CD4-positive, alpha-beta T cell treated with Interferon gamma for 1 hour (primary cell): ENCODE results near the gene PAK3.

ENCODE experiments used
- DNase-seq: peaks from one replicate; pipeline ENCODE4 v3.0.0-alpha.2; 2020

PAK3 gene

DNA sequence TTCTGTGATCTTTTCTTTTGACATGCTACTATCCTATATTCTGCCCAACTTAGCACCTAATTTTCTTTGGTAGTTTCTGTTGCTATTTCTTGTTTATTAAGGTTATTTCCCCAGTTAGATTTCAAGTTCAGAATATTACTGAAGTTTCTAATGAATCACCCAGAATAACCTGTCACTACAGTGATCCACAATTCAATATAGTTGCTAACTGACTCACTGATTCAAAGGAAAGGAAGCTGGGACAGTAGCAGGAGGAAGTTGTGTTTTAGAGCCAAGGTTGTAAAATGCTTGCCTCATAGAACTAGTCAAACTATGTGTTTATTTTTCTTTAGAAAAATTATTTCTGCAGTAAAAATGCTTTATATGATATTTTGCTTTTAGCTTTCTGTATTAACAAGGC, 37.4 kb downstream of the PAK3 start:
- no peak for DNase-seq

DNA sequence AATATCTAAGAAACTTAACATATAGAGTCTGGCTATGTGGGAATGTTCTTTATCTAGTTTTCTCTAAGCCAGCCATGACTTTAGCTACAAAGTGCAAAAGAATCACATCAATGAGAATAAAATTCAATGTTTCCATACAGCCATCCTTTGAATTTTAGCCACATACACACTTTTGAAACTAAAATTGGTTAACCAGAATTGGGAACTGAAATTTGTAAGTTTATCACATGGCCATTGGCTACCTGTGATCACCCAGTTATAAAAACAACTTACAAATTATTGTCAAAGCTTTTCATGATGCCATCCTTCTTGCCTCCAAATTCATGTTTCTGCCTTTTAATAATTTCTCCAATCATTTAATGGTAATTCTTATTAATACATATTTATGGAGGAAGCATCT, 49.9 kb downstream of the PAK3 start:
- DNase-seq: no peak

DNA sequence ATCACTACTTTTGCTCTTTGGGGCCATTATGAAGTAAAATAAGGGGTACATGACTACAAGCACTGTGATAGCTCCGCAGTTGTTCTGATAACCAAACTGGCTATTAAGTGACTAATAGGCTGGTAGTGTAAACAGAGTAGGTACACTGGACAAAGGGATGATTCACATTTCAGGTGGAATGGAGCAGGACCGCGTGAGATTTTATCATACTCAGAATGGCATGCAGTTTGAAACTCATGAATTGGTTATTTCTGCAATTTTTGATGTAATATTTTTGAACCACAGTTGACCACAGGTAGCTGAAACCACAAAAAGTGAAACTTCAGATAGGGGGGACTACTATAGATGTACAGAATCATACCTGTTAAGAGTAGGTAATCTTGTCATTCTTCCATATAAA, 55.8 kb downstream of the PAK3 start:
- no peak for DNase-seq

DNA sequence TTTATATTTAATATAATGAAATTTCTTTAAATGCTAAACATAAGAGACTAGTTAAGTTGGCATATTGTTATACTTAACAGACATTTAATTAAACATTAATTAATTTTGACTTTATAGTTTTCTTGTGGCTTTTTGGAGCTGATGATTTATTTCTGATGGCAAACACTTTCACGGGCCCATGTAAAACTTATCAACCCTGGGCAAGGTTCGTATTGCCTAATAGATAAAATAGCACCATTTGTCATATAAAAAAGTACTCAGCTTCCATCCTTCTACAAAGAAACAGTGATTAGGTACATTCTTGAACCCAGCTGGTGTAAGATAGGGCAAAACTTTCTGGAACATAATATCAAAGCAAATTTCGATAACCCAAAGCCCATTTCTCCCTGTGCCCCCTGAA, 63.2 kb downstream of the PAK3 start:
- DNase-seq: no peak

DNA sequence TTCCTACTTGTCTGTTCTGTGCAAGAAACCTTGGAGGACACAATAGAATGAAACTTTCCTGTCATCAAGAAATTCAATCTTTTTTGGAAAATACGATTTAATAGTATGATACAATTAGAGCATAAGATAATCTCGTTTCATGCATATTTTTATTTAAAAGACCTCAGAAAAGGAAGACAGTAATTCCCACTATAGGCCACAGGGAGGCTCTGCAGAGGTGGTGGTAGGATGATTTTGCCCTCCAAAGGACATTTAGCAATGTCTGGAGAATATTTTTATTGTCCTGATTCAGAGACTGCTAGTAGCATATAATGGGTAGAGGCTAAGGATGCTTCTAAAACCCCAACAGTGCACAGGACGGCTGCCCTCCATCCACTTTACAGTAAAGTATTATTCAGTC, 68.7 kb downstream of the PAK3 start:
- DNase-seq: no peak

DNA sequence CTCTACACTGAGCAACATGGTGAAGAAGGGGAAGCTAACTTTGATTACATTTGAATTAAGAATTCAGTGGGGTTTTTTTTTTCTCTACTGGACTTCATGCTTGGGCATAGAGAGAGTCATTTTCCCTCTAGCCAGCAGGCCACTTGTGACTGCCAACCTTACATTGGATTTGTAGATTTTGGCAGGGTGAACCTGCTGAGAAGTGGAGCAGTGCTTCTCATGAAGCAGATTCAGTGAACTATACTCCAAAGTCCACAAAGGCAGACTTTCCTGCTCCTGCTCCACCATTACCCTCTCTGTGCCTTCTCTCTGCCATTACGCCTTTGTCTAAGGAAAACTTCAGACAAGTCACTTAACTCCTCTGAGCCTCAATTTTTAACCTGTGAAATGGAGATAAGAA, 69.9 kb downstream of the PAK3 start:
- no peak for DNase-seq

DNA sequence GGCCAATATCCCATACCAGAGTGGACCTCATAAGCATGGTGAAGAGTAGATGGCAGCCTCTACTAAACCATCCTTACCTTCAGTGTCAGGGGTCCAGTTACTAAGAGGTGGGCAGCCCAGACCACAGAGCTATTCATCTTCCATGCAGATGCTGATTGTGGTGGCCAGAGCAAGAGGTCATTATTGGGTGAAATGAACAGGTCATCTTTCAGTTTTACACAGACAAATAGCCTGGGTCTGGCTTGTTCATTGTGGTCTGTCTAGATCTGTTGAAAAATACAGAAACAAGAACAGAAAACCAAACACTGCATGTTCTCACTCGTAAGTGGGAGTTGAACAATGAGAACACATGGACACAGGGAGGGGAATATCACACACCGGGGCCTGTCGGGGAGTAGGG, 71.3 kb downstream of the PAK3 start:
- no peak for DNase-seq

DNA sequence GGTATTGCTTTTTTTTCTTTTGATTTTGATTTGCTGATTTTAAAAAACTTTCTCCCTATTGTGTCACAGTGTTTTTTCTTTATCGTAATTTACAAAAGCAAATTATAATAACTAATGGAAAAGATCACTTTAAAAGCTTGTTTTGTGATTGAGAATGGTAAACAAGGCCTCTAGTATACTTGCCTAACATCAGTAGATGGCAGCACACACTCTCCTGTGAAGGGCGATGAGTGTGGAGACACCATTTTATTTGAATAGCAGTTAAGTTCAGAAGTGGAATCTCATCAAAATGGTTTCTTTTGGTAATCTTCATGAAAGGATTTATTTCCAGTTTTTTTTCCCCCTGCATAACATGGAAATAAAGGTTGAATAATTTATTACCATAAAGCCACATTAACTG, 72.3 kb downstream of the PAK3 start:
- no peak for DNase-seq

DNA sequence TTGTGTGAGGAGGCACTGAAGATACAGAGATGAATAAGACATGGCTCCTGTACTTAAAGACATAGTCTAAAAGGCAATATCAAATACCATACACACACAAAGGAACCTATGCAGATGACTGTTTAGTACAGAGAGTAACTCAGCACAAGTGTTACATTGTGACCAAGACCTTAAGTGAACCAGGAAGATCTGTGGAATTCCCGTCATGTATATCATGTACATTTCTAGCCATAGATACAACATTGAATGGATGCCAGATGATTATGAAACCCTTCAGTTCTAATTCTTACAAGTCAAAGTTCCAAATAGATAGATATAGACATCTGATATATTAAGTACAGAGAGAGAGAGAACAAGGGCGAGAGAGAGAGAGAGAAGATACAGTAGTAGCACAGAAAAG, 73.2 kb downstream of the PAK3 start:
- no peak for DNase-seq

DNA sequence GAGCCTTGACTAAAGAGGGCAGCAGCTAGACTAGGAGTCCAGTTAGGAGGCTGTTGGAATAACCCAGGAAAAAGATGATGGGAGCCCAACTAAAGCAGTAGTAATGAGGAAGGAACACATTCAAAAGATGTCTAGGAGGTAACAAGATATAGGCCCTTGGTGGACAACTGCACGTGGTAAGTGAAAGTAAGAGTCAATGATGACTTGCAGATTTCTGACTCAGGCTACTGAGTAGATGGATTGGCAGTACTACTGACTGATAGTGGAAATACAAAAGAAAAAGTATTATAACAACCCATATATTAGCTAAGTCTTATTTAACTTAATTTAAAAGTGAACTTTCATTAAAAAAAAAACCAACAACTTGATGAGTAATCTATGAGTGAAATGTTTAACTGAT, 74.0 kb downstream of the PAK3 start:
- no peak for DNase-seq

DNA sequence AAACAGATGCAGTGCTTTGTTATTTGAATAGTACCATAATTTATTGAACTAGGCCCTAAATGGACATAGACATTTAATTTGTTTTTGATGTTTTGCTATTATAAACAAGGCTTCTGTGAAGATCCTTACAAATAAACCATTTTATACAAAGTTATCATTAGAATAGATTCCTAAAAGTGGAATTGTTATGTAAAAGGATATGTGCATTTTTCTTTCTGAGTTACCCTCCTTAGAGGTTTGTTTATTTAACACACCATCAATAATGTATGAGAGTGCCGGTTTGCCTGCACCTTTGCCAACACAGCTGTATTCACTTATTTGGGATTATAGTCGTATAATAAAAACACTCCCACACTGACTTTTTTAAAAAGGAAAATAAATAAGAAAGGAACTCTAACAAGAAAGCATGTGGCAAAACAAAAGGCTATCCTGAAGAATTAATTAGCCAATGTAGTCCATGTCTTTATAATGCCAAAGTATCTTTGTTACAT, 84.8 kb downstream of the PAK3 start:
- DNase-seq: no peak

DNA sequence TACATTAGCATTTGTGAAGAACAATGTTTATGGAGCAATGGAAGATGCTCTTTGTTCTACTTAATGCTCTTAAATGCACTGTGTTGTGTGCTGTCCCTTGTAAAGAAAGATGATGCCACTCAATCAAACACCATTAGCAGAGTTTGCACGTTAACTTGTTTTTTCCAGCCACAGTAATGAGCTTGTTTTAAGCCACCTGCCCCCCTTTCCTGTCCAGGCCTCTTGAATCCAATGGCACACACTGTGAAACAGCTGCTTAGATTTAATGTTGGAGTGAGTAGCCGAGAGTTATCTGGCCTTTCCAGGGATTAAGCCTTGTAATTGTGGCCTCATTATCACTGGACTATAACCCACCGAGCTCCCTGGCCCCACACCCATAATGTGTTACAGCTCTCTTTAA, 86.0 kb downstream of the PAK3 start:
- no peak for DNase-seq

DNA sequence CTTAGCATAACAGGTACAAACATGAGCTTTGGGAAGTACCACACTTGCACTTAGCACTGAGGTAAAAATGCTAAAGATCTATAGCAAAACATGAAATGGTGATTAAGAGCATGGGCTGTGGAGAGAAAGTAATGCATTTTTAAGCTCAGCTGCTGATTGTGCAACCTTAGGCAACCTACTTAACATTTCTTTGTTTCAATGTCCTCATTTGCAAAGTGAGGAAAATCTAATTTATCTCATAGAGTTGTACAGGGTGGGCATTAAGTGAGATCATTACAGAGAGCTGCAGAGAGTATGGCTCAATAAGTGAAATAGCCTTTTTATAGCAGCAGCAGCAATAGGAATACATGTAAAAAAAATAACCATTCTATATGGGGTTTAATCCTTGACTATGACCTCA, 87.0 kb downstream of the PAK3 start:
- DNase-seq: no peak

DNA sequence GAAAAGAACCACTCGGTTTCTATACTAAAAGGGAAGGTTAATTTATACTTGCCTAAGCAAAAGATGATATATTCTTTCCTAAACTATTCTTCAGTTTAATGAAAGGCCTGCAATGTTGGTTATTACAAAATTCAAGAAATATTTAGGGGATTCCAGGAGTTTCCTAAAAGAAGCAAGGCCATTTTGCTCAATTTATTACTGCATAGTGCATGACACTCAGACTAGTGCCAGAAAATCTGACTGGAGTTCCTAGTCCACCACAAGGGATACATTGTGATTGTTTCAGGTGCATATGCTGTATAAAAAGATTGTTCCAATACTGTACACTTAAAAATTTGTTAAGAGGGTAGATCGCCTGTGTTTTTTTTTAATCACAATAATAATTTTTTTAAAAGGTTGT, 95.6 kb downstream of the PAK3 start:
- DNase-seq: no peak

DNA sequence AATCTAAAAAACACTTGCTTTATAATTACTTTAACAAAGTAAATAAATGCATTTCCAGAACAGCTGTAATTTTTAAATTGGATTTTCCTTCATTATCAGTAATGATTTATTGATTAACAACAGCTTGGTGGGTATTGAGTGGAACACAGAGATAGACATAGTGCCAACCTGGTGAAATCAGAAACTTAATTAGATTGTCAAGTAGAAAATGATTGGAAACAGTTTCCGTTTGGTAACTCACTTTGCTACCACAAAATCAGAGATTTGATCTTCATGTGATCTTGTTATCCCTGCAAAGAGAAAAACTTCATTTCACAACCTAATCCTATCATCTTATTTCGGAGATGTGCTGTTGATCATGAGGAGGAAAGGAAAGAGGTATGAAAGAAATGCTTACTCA, 103.5 kb downstream of the PAK3 start:
- DNase-seq: no peak

DNA sequence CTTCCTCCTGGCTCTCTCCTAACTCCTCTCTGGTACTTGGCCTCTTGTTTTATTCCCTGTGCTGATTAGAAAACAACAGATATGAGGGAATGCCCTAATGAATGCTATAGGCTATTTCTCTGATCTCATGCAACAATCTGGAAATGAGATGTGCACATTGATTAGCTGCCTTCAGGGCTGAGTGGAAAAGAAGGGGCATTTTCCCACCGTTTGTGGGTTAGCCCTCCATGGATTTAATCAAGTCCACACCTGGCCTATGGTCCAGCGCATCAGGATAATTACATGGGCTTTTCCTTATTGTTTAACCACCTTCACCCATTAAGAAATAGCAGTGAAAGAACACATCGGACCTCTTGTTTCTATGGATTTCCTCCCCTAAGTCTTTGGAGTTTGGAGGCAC, 104.3 kb downstream of the PAK3 start:
- DNase-seq: no peak

DNA sequence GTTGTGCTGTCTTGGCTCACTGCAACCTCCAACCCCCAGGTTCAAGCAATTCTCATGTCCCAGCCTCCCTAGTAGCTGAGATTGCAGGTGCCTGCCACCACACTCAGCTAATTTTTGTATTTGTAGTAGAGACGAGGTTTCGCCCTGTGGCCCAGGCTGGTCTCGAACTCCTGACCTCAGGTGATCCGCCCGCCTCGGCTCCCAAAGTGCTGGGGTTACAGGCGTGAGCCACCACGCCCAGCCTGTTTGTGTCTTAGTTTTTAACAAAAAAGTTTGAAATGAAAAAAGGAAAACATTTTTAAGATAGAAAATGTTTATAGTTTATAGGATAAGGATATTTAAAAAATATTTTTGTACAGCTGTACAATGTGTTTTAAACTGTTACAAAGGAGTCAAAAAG, 111.9 kb downstream of the PAK3 start:
- DNase-seq: no peak

DNA sequence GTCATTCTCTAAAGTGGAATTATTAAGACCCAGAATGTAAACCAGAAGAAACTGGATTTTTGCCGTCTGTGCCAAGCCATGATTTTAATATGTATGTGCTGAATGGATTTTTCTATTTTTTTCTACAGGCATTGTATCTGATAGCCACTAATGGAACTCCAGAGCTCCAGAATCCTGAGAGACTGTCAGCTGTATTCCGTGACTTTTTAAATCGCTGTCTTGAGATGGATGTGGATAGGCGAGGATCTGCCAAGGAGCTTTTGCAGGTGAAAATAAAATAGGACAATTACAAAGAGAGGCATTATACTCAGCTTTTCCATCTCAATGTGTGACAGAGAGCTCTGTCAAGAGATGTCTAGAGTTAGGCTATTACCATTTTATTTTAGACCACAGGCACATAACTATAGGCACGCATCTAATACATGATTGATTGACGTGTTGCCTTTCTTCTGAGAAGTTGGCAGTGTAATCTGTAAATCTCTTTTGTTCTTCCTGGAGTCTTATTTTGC, 120.4 kb downstream of the PAK3 start:
- DNase-seq: no peak

DNA sequence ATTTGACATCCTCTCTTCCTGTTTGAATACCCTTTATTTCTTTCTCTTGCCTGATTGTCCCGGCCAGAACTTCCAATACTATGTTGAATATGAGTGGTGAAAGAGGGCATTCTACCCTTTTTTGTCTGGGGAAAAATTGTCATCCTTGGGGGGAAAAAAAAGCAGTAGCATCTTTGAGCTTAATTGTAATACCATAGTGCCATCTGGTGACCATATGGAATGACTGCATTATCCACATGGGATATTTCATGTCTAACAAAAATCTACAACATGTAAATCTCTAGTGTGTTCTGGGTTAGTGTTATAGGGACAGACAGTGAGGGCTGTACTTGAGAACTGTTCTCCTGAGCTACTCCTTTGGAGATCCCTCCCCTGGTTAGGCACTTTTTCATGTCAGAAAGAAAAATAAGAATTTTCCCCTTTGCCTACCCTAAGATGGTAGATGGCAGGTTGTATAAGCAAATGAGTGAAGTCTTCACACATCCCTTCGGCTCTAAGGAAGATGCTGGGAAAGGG, 148.3 kb downstream of the PAK3 start:
- no peak for DNase-seq

DNA sequence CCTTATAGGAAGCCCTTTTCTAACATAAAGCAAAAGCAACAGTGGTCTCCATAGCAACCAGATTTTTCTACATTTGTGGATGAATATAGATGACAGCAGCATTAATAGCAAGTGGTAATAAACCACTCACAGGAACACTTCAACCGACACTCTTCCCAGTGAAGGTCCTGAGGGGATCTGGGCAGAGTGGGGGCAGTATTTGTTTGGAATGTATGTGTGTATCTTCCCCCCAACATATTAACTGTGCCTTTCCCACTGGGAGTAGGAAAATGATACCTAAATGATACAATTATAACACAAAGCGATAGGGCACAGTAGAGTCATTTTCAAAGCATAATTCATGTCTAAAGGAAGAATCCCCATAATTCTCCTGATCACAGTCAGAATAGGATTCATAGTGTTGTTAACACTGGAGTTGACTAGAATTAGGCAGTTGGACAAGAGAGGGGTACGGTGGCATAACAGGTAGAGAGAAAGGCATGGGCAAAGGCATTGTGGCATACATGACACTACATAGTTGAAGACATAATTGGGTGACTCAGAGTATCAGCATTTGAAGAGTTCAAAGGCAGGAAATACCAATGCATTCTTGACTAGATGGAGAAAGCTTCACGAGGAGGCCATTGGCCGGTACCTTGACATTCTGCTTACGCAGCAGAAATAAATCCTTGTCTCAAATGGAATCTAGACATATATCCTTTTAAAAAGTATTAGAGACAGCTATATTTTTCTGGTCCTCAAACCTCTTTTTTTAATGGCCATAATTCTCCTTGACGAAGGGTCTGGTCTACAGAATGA, 159.1 kb downstream of the PAK3 start:
- no peak for DNase-seq

DNA sequence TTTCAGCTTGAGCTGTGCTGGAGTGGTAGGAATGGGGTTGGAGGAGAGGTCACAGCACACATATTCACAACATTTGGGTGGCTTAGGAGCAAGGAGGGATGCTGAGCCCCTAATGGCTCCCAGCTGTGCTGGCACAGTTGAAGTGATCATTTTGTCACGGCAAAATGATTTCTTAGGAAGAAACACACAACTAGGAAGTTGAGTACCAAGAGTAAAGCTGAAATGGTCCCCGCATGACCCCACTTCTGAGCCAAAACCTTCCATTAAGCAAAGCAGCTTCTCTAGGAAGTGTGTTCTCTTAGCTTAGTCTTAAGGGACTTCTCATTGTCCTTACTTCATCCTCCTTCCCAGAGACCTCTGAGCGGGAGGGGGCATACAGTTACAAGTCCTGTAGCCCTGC, 161.7 kb downstream of the PAK3 start:
- no peak for DNase-seq

DNA sequence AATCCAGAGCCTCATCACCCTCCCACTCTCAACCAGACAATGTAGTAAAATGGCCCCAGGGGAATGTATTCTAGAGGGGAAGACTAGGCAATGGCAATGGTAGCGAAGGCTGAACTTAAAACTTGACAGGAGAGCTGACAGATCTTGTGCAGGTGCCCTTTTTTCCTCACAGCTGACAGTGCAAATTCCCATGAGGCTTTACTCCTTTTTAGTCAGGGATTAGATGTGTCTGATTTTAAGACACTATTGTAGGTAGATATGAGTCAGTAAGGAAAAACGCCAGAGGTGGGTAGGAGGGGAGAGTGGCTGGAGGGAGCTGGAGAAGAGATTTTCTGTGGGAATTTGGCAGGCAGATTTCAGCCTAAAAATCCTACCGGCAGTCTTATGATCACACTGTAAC, 163.6 kb downstream of the PAK3 start:
- DNase-seq: no peak

DNA sequence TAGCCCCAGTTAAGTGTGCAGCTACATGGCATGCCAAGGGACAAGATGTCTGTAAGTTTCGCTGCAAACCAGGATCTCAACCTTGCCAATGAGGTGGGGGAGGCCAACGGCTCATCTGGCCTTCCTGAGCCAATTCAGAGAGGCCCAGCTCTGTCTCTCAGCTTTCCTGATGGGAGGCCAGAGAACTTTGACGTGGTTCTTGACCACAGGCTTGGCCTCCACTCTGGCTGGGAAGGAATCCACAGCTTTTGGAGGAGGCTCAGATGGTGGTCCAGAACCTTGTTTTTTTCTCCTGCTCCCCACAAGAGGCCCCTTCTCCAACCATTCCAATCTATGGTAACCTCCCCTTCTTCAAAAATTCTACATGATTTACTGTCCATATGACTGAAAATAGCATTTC, 164.5 kb downstream of the PAK3 start:
- DNase-seq: no peak

DNA sequence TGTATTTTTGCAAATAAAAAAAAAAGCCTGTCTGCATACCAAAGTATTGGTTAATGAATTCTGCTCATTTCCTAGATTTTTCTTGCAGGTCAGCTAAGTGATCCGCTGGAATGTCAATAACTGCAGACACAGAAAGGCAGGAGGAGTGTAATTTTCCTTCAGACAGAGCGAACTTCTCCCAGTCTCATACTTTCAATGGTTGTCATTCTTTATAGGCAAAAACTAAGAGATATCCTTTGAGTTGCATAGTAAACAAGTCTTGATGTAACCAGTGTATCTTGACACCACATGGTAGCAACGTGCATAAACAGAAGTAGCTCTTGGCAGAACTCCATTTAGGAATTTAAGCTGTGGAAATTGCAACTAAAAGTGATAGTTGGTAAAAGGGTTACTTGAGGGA, 166.1 kb downstream of the PAK3 start:
- DNase-seq: no peak

DNA sequence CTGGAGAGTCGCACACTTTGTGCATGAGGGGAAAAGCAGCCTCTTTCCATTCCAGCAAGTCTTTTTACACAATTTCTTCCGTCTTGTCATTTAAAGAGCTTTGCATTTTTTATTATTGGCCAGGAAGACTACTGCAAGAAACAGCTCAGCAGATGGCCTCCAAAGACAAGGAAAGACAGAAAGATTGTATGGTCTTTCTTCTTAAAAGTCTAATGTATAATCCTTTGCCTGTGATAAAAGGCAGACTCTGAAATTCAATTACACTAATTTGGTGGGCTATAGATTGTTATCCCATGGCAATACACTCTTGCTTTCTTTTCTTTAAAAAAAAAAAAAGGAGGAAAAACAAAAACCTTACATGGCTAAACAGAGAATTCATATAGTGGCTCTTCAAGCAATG, 168.4 kb downstream of the PAK3 start:
- DNase-seq: no peak
